Measurements from ENCODE around the gene MORF4L1.
"Not testable (repeated sequence)": the region's sequence is repeated elsewhere in the genome, so short reads cannot be mapped to it uniquely, and the experiment has no call there.

Gene MORF4L1

GRCh38 chr15:78866803-78867202 is 5.9 kb upstream of the MORF4L1 start:
- H3K9me2 ChIP-seq (replicated peaks; ENCODE audit: insufficient read depth, low read length): no peaks in the 10 kb centered on the region
- H4K20me1 ChIP-seq (ENCODE audit: low read depth, low read length): no peaks in the 10 kb centered on the region
- H3K36me3 ChIP-seq (ENCODE audit: low read length): no peaks in the 10 kb centered on the region
- no peaks in the 10 kb centered on the region for H3F3A ChIP-seq (ENCODE audit: insufficient read depth)
- no peak overlapping the region for H3K9ac ChIP-seq (ENCODE audit: low read length)
- no peak overlapping the region for H3K27ac ChIP-seq (ENCODE audit: low read depth, low read length)
- no peaks in the 10 kb centered on the region for H3K79me2 ChIP-seq (ENCODE audit: insufficient read depth, low read length)
- H3K4me3 ChIP-seq (ENCODE audit: insufficient read depth, low read length, poor library complexity, severe bottlenecking): no peak overlapping the region
- TF ChIP-seq CTCF (IDR thresholded peaks at IDR 0.05; ENCODE audit: insufficient read depth, low read length, poor library complexity, severe bottlenecking): no peak
- TF ChIP-seq EZH2phosphoT487 (conservative IDR thresholded peaks at IDR 0.05; ENCODE audit: low read length): no peak
- no peaks in the 10 kb centered on the region for H3K27me3 ChIP-seq (ENCODE audit: low read length)
- no peak overlapping the region for H3K4me2 ChIP-seq (ENCODE audit: low read depth, low read length, poor library complexity, severe bottlenecking)
- H2AFZ ChIP-seq (ENCODE audit: low read depth, low read length, severe bottlenecking): no peak overlapping the region
- H3K9me3 ChIP-seq (ENCODE audit: insufficient read depth, low read length): no peaks in the 10 kb centered on the region

GRCh38 chr15:78868366-78868765 is 4.3 kb upstream of the MORF4L1 start:
- no peaks in the 10 kb centered on the region for H4K20me1 ChIP-seq (ENCODE audit: low read depth, low read length)
- TF ChIP-seq CTCF (IDR thresholded peaks at IDR 0.05; ENCODE audit: insufficient read depth, low read length, poor library complexity, severe bottlenecking) (no peak), EZH2phosphoT487 (conservative IDR thresholded peaks at IDR 0.05; ENCODE audit: low read length) (no peak)
- H3K9me2 ChIP-seq (replicated peaks; ENCODE audit: insufficient read depth, low read length): no peaks in the 10 kb centered on the region
- H3F3A ChIP-seq (ENCODE audit: insufficient read depth): no peaks in the 10 kb centered on the region; the same call in 1 of the 2 replicates
- no peaks in the 10 kb centered on the region for H3K9me3 ChIP-seq (ENCODE audit: insufficient read depth, low read length)
- H3K79me2 ChIP-seq (ENCODE audit: insufficient read depth, low read length): peaks cover 5% of the 10 kb centered on the region; the same call in 1 of the 2 replicates
- no peak overlapping the region for H3K4me2 ChIP-seq (ENCODE audit: low read depth, low read length, poor library complexity, severe bottlenecking)
- H3K27ac ChIP-seq (ENCODE audit: low read depth, low read length): no peak overlapping the region
- no peak overlapping the region for H3K4me3 ChIP-seq (ENCODE audit: insufficient read depth, low read length, poor library complexity, severe bottlenecking)
- no peaks in the 10 kb centered on the region for H3K36me3 ChIP-seq (ENCODE audit: low read length)
- H3K9ac ChIP-seq (ENCODE audit: low read length): no peak overlapping the region
- no peaks in the 10 kb centered on the region for H3K27me3 ChIP-seq (ENCODE audit: low read length)
- no peak overlapping the region for H2AFZ ChIP-seq (ENCODE audit: low read depth, low read length, severe bottlenecking)

- not testable (repeated sequence) for H3K4me2 ChIP-seq (ENCODE audit: low read depth, low read length, poor library complexity, severe bottlenecking); H3K36me3 ChIP-seq (ENCODE audit: low read length); H3K4me3 ChIP-seq (ENCODE audit: insufficient read depth, low read length, poor library complexity, severe bottlenecking); H3K9ac ChIP-seq (ENCODE audit: low read length); H3K9me2 ChIP-seq (replicated peaks; ENCODE audit: insufficient read depth, low read length); H3K27ac ChIP-seq (ENCODE audit: low read depth, low read length); H3K27me3 ChIP-seq (ENCODE audit: low read length); H3K9me3 ChIP-seq (ENCODE audit: insufficient read depth, low read length)
- Histone ChIP-seq H2AFZ (ENCODE audit: low read depth, low read length, severe bottlenecking) (peak overlapping the region; percentile 81), H3K79me2 (ENCODE audit: insufficient read depth, low read length) (peaks cover 37% of the 10 kb centered on the region), H4K20me1 (ENCODE audit: low read depth, low read length) (peaks cover 14% of the 10 kb centered on the region), H3F3A (ENCODE audit: insufficient read depth) (peaks cover 16% of the 10 kb centered on the region)
Measured at GRCh38 chr15:78871483-78872127, 1.1 kb upstream of the MORF4L1 start.

GRCh38 chr15:78872972-78873792 is 492 bp downstream of the MORF4L1 start:
- H3F3A ChIP-seq (ENCODE audit: insufficient read depth): peaks cover 16% of the 10 kb centered on the region
- H3K36me3 ChIP-seq (ENCODE audit: low read length): peaks cover 1% of the 10 kb centered on the region; the same call in 1 of the 2 replicates
- peak overlapping the region; percentile 98 for H3K9ac ChIP-seq (ENCODE audit: low read length)
- H3K4me2 ChIP-seq (ENCODE audit: low read depth, low read length, poor library complexity, severe bottlenecking): peak overlapping the region; percentile 81
- peaks cover 53% of the 10 kb centered on the region for H3K79me2 ChIP-seq (ENCODE audit: insufficient read depth, low read length)
- peak overlapping the region; percentile 97 for H3K4me3 ChIP-seq (ENCODE audit: insufficient read depth, low read length, poor library complexity, severe bottlenecking)
- no peaks in the 10 kb centered on the region for H3K9me2 ChIP-seq (replicated peaks; ENCODE audit: insufficient read depth, low read length)
- TF ChIP-seq EZH2phosphoT487 (conservative IDR thresholded peaks at IDR 0.05; ENCODE audit: low read length) (no peak), CTCF (IDR thresholded peaks at IDR 0.05; ENCODE audit: insufficient read depth, low read length, poor library complexity, severe bottlenecking) (peak; percentile 18)
- peaks cover 26% of the 10 kb centered on the region for H4K20me1 ChIP-seq (ENCODE audit: low read depth, low read length)
- H3K27ac ChIP-seq (ENCODE audit: low read depth, low read length): peak overlapping the region; percentile 93
- H2AFZ ChIP-seq (ENCODE audit: low read depth, low read length, severe bottlenecking): peak overlapping the region; percentile 65
- H3K9me3 ChIP-seq (ENCODE audit: insufficient read depth, low read length): no peaks in the 10 kb centered on the region
- H3K27me3 ChIP-seq (ENCODE audit: low read length): no peaks in the 10 kb centered on the region

Data from SU-DHL-6 (cell line).